T-helper 2 cell treated with Interferon-gamma antibody and Interleukin-4, amounts not matched to agents 100 ng/mL and 5 ng/mL, for 36 hours (primary cell): ENCODE measurements around the gene GCC2. TPM values are rescaled to one million over a fixed set of nuclear protein-coding genes. Genes with fewer than 3 reads are reported as not detected.
"Not testable (repeated sequence)": the region's sequence is repeated elsewhere in the genome, so short reads cannot be mapped to it uniquely, and the experiment has no call there.

ENCODE experiments used
- intact Hi-C: fragments of 100-400 bp; cut with micrococcal nuclease; formaldehyde crosslinking; loops from one replicate; pipeline ENCODE4 v1.15.1; 2023
- total RNA-seq: library from RNA; stranded (reverse); gene quantifications from 2 replicates; pipeline ENCODE4 v1.2.3, GENCODE V29; 2022

Gene GCC2
- 41.8 and 46.0 TPM in 2 replicates for total RNA-seq

- intact Hi-C loops: loop anchor here (1.0 kb wide), 3 partner anchors 85 to 270 kb away; partner anchors contain the start of genes LIMS1 and RANBP2
These were observed at the start of gene GCC2 for GRCh38 chr2:108448678-108449409. Gene GCC2 (plus strand): TSS chr2:108449206. CDS start chr2:108449275, 69 bp downstream.

GRCh38 chr2:108399479-108399878 is 49.5 kb upstream of the GCC2 start:
- intact Hi-C loops: no loop called here

GRCh38 chr2:108401800-108402199 is 47.2 kb upstream of the GCC2 start:
- intact Hi-C loops: no loop called here

GRCh38 chr2:108403494-108403893 is 45.5 kb upstream of the GCC2 start:
- intact Hi-C loops: no loop called here

- intact Hi-C loops: no loop called here
These were observed 44.1 kb upstream of the GCC2 start for GRCh38 chr2:108404784-108405397.

GRCh38 chr2:108407864-108408729 is 40.9 kb upstream of the GCC2 start:
- intact Hi-C loops: no loop called here

- intact Hi-C loops: no loop called here
These were observed 39.2 kb upstream of the GCC2 start for GRCh38 chr2:108409768-108410167.

- intact Hi-C loops: no loop called here
These were observed 35.9 kb upstream of the GCC2 start for GRCh38 chr2:108412995-108413710.

- intact Hi-C loops: no loop called here
These were observed 35.3 kb upstream of the GCC2 start for GRCh38 chr2:108413711-108414095.

- intact Hi-C loops: no loop called here
These were observed 34.6 kb upstream of the GCC2 start for GRCh38 chr2:108414256-108414876.

GRCh38 chr2:108414945-108415344 is 34.1 kb upstream of the GCC2 start:
- intact Hi-C loops: no loop called here

GRCh38 chr2:108417254-108417653 is 31.8 kb upstream of the GCC2 start:
- intact Hi-C loops: no loop called here

GRCh38 chr2:108418416-108418815 is 30.6 kb upstream of the GCC2 start:
- intact Hi-C loops: no loop called here

- intact Hi-C loops: no loop called here
These were observed 25.9 kb upstream of the GCC2 start for GRCh38 chr2:108423067-108423466.

GRCh38 chr2:108423502-108424251 is 25.3 kb upstream of the GCC2 start:
- intact Hi-C loops: no loop called here

GRCh38 chr2:108428286-108429009 is 20.6 kb upstream of the GCC2 start:
- intact Hi-C loops: no loop called here

GRCh38 chr2:108435578-108435977 is 13.4 kb upstream of the GCC2 start:
- intact Hi-C loops: not testable (repeated sequence)

GRCh38 chr2:108436976-108437375 is 12.0 kb upstream of the GCC2 start:
- intact Hi-C loops: no loop called here

- intact Hi-C loops: no loop called here
These were observed 7.3 kb upstream of the GCC2 start for GRCh38 chr2:108441712-108442111.
